ENCODE results near the gene UBLCP1.
A peak's percentile ranks its signal among the peaks of the same experiment; 100 is the strongest.

The UBLCP1 gene

DNA sequence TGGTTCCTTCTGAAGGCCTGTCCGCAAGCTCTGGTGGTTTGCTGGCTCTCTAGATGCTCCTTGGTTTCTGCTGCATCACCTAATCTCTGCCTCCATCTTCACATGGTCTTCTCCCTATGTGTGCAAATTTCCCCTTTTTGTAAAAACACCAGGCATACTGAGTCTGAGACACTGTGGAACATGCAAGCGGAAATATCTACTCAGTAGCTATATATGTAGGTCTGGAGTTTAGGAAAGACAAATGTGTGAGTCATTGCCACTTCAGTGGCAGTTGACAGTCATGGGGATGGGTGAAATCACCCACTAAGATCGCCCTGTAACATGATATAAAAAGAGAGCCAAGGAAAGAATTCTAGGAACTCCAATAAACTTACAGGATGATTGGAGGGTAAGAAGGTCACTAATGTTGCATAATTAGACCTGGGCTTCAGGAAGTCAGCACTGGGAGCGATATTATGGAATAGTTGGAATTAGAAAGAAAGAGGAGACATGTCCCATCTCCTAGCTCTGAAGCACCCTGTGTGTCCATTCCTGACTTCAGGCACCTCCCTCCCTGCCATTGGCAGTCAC is 22.7 kb upstream of the UBLCP1 start:
- H3K4me3 ChIP-seq (ENCODE audit: low read length): no peak overlapping the region
- TF ChIP-seq, protein P1, sequence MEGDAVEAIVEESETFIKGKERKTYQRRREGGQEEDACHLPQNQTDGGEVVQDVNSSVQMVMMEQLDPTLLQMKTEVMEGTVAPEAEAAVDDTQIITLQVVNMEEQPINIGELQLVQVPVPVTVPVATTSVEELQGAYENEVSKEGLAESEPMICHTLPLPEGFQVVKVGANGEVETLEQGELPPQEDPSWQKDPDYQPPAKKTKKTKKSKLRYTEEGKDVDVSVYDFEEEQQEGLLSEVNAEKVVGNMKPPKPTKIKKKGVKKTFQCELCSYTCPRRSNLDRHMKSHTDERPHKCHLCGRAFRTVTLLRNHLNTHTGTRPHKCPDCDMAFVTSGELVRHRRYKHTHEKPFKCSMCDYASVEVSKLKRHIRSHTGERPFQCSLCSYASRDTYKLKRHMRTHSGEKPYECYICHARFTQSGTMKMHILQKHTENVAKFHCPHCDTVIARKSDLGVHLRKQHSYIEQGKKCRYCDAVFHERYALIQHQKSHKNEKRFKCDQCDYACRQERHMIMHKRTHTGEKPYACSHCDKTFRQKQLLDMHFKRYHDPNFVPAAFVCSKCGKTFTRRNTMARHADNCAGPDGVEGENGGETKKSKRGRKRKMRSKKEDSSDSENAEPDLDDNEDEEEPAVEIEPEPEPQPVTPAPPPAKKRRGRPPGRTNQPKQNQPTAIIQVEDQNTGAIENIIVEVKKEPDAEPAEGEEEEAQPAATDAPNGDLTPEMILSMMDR (conservative IDR thresholded peaks at IDR 0.05; ENCODE audit: low read depth, low read length): no peak
- peak; percentile 81 for DNase-seq (ENCODE audit: low read depth)

DNA sequence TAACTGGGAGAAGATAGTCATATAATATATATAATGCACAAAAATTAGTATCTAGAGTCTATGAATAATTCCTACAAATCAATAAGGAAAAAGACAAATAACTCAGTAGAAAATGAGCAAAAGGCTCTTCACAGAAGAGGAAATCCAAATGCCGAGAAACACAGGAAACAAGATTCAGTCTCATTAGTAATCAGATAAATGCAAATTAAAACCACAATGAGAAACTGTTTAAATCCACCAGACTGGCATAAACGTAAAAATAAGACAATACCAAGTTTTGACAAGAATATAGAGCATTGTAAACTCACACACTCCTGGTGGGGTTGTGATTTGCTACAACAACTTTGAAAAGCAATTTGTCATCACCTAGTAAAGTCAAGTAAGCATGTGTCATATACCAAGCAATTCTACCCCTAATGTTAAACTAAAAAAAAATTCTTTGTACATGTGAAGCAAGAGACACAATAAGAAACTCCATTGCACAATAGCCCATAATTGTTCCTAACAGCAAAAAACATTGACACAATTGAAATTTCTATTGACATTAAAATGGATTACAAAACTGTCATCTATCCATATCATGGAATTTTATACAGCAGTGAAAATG is 21.0 kb upstream of the UBLCP1 start:
- no peak for DNase-seq (ENCODE audit: low read depth)
- no peak overlapping the region for H3K4me3 ChIP-seq (ENCODE audit: low read length)
- TF ChIP-seq, protein P1 (conservative IDR thresholded peaks at IDR 0.05; ENCODE audit: low read depth, low read length): no peak

DNA sequence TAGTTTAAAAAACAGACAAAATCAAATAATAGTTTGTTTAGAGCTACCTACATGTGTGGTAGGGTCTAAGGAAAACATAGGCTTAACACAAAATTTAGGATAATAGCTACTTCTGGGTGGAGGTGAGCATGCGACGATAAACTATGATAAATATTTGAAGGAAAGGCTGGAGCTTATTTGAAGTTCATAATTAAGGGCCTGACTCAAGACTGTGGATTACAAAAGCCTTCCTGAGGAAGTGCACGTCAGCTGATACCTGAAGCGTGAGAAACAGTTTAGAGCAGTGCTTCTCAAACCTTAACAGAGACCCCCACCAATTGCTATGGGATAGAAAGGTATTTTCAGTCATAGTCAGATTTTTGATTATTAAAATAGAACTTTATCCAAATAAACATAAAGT is 20.4 kb upstream of the UBLCP1 start:
- TF ChIP-seq, protein P1 (conservative IDR thresholded peaks at IDR 0.05; ENCODE audit: low read depth, low read length): no peak
- peak; percentile 66 for DNase-seq (ENCODE audit: low read depth)
- no peak overlapping the region for H3K4me3 ChIP-seq (ENCODE audit: low read length)

DNA sequence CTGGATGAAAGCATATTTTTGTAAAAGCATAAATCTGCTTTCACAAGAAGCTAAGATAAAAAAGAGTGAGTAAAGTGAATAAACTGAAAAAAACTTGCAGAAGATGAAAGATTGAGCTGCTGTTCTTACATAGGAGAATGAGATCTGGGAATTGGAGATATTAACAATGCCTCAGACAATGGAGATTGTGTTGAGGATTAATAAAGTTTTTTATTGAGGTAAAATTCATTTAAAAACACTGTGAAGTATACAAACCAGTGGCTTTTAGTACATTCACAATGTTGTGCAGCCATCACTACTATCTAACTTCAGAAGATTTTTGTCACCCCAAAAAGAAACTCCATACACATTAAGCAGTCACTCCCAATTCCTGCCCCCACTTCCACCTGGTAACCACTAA is 19.7 kb upstream of the UBLCP1 start:
- H3K4me3 ChIP-seq (ENCODE audit: low read length): no peak overlapping the region
- TF ChIP-seq, protein P1 (conservative IDR thresholded peaks at IDR 0.05; ENCODE audit: low read depth, low read length): no peak
- DNase-seq (ENCODE audit: low read depth): no peak

DNA sequence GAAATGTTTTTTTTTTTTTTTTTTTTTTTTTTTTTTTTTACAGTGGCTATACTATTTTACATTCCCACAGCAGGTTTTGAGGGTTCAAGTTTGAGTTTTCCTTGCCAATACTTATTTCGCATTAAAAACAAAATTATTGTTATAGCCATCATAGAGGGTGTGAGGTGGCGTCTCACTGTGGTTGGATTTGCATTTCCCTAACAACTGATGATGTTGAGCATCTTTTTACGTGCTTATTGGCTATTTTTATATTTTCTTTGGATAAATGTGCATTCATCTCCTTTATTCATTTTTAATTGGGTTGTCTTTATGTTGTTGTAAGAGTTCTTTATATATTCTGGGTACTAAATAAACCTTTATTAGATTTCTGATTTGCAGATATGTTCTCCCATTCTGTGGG is 18.9 kb upstream of the UBLCP1 start:
- no peak overlapping the region for H3K4me3 ChIP-seq (ENCODE audit: low read length)
- TF ChIP-seq, protein P1 (conservative IDR thresholded peaks at IDR 0.05; ENCODE audit: low read depth, low read length): no peak
- DNase-seq (ENCODE audit: low read depth): no peak

DNA sequence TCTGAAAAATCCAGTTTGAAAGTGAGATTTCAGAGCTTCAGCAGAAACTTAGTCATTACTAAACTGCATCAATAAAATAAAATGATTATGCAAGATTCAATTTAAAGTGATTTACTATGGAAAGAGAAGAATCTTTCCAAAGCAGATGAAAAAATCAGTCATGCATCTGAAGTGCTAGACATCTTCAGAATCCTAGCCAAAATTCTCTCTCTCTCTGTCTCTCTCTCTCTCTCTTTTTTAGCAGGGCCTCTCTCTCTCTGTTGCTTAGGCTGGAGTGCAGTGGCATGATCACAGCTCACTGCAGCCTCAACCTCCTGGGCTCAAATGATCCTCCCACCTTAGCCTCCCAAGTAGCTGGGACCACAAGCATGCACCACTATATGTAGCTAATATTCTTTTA is 18.2 kb upstream of the UBLCP1 start:
- TF ChIP-seq, protein P1 (conservative IDR thresholded peaks at IDR 0.05; ENCODE audit: low read depth, low read length): no peak
- no peak overlapping the region for H3K4me3 ChIP-seq (ENCODE audit: low read length)

DNA sequence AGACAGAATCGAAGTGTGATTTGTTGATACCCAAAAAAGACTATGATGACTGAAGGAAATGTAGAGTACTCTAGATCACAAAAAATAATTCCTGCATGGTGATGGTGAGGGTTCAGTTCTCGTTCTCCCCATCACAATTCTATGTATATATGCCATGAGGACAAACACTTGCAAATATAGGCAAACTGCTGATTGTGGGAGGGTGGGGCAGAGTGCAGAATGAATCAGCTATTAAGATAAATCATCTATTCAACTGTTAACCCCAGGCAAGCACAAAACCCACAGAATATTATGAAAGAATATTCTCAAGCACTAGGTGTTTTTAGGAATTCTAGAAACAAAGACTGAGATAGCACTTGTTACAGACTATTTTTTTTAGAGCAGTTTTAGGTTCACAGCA is 13.9 kb upstream of the UBLCP1 start:
- no peak overlapping the region for H3K4me3 ChIP-seq (ENCODE audit: low read length)
- TF ChIP-seq, protein P1 (conservative IDR thresholded peaks at IDR 0.05; ENCODE audit: low read depth, low read length): no peak
- DNase-seq (ENCODE audit: low read depth): no peak

More for the DNA sequence above, 18.2 kb upstream of the UBLCP1 start:
- no peak for DNase-seq (ENCODE audit: low read depth)

Data from retinal pigment epithelial cell (primary cell).